Measurements from ENCODE around the gene TPRG1.

The TPRG1 gene

DNA sequence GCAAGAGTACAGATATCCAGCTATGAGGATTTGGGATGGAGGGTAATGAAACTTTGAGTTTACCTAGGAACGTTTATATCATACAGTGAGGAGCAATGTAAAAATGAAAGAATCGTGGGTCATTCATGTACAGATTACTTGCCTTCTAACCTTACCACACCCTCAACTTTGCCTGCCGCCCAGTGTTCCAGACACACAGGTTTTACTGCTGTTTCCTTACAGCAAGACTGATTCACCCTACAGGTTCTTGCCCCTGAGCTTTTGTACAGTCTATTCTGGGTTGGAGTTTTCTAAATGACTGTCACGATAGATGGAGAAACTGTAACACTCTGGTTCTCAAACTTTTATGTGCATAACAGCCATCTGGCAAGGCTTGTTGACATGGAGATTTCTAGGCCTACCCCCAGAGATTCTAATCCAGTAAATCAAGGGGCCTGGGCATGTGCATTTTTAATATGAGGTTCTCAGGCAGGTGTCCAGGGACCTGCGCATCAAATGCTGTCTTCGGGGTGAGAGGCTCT, 6.6 kb upstream of the TPRG1 start:
- no peak for DNase-seq (ENCODE audit: extremely low read depth in 1 of 2, low read depth in 1 of 2)

DNA sequence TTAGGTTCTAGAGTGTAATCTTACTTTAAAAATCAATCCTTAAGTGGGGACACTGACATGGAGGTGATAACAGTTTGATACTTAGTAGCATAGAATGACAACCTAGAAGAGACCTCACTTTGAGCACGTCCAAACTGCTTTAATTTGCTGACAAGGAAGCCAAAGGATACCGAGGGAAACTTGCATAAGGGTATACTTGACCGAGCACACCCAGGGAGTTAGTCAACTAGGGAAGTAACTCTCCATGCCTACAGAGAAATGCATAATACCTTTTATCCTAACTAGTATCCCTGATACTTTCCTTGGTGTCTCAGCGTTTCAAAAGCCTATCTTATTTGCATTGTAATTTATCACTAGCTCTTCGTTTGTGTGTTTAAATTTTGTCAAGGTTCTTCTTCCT, 5.5 kb upstream of the TPRG1 start:
- DNase-seq (ENCODE audit: extremely low read depth in 1 of 2, low read depth in 1 of 2): no peak

DNA sequence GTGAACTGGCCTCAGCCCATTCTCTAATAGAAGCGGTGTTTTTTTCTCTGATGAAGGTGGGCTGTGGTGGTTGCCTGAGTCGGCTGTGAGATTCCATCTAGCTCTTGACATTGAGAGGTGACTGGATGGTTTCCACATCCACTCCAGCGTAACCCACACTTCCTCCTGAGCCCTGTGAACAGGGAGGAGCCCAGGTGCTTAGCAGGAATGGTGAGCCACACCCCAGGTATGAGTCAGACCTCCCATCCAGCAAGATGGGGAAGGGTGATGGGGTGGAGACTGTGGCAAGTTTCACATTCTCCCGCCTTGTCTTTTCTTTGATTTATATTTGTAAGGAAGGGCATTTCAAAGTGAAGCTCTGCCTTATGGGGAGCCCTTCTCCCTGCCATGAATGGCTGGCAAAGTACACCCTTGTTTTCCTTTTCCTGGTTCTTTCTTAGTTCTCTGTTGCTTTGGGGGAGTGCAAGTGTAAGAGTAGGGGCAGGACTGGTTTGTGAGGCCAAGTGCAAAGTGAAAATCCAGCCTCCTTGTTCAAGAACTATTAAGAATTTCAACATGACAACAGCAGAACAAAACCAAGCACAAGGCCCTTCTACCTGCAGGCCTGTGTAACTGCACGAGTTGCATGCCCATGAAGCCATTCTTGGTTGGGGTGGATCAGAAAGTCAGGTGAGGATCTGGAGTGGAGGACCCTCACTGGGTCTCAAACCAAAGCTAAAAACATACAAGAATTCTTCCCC, 4.6 kb upstream of the TPRG1 start:
- no peak for DNase-seq (ENCODE audit: extremely low read depth in 1 of 2, low read depth in 1 of 2)

DNA sequence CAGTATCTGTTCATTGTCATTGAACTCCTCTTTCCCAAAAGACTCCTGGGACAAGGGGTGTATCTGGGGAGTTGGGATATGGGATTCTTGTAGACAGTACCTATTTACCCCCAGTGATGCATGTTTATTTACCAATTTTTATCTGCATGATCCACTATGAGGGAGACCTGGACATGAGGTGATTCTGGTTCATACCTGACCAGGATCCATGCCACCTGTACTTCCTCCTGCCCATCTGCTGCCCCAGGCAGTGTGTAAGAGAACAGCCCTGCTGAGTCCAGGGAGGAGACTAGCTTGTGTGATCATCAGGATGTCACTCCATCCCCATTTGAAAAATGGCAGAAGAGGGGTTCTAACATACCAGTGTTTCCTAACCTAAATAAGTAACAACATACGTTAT, 3.1 kb upstream of the TPRG1 start:
- DNase-seq (ENCODE audit: extremely low read depth in 1 of 2, low read depth in 1 of 2): no peak

DNA sequence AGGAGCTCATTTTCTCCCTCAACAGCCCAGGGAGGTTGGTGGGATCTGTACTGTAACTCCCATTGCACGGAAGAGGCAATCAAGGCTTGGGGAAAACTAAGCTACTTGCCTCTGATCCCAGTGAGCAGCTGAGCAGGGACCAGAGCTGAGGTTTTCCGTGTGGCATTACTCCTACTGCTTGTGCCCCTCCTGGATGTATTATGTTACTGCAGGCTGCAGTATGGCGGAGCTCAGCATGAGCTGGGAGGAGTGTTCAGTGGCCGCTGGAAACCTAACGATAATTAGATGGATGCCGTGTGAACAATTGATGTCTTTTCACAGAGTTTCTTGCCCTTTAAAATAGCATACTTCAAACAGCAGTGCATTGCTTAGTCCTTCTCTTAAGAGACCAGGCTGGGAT, 2.0 kb upstream of the TPRG1 start:
- no peak for DNase-seq (ENCODE audit: extremely low read depth in 1 of 2, low read depth in 1 of 2)

DNA sequence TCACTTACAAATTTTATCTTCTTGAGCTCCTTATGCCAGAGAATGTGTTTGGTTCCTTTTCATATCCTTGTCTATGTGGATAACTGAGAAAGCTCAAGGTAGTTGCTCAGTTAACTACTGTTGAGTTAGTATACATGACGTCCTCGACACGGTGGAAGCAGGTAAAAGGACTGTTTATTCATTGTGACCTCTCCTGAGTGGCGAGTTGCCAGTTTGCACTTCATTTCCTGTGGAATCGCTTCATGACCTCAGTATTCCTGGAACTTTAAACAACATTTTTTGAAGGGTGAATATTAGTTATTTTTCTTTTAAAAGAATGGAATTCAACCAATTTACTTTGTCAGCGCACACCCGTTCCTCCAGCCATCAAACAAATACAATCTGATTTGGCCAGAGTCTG, 1.2 kb upstream of the TPRG1 start:
- no peak for DNase-seq (ENCODE audit: extremely low read depth in 1 of 2, low read depth in 1 of 2)

DNA sequence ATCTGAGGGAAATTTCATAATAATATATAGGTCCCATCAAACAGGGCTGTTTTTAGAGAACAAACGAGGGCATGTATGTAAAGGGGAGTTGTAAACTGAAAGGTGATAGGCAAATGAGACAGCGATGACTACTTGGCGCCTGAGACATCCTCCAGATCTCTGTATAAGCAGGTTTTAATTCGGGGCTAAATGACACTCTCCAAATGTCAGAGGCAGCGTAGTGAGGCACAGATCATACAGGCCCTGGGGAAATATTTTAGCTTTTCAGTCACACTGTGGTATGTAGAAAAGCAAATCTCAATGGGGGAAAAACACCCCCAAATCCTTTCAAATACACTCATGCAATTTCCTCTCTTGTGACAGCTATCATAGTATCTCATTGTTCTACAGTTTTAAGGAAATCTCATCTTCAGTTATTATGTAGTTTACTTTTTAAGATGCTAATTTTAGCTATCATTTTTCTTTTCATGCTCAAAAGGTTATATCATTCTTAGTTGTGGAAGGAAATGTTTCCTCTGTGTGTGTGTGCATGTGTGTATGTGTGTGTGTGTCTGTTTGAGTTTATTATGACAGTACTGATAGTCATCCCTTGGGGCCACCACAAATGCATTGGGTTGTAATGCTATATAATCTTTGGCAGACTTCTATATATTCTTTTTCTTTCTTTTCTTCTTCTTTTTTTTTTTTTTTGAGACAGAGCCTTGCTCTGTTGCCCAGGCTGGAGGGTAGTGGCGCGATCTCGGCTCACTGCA, 1.1 kb downstream of the TPRG1 start:
- no peak for DNase-seq (ENCODE audit: extremely low read depth in 1 of 2, low read depth in 1 of 2)

DNA sequence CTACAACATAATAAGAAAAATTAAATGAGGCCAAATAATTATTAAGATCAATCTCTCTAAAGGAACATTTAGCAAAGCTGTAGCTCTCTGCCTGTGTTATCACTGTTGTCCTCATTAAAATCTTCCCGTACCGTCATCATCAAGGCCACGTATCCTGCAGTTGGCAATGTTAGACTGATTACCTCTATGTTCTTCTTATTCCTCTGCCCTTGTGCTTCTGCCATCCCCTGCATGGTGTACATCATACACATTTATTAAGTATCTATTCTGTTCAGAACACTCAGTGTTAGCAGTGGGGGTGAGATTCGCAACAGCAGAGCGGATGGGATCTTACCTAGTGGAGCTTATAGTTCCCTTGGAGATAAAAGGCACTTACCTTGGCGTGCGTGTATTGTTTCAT, 12.8 kb downstream of the TPRG1 start:
- DNase-seq (ENCODE audit: extremely low read depth in 1 of 2, low read depth in 1 of 2): no peak

DNA sequence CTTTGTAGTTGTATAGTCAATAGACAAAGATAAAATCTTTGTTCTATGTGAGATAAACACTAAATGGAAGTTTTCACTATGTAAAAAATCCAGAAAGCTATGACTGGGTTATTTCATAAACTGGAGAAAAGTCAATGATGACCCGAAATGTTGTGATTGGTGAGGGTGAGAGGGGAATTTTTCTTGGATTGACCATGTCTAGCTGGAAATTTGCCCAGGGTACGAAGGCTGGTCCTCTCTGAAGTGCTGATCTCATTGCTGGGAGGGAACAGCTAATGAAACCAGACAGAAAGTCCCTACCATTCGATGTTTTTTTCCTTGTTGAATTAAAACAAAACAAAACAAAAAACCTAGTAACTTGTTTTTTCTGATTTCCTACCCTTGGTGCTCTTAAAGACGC, 14.3 kb downstream of the TPRG1 start:
- no peak for DNase-seq (ENCODE audit: extremely low read depth in 1 of 2, low read depth in 1 of 2)

DNA sequence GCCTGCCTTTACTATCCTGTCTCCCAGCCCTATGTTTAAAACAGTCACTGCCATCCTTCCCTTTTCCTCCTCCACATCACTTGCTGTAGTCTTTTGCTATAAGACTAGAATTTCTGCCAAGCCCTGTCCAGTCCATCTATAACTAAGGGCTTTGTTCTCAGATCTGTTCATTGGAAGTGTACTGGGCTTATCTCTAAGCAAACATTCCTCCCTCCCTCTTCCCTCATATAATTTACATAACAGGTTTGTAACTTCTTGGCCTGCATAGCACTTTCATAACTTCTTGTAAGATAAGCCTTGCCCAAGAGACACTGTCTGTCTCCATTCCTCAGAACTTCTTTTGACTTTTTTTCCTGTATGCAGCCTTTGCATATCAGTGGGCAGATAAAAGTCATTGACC, 16.7 kb downstream of the TPRG1 start:
- no peak for DNase-seq (ENCODE audit: extremely low read depth in 1 of 2, low read depth in 1 of 2)

DNA sequence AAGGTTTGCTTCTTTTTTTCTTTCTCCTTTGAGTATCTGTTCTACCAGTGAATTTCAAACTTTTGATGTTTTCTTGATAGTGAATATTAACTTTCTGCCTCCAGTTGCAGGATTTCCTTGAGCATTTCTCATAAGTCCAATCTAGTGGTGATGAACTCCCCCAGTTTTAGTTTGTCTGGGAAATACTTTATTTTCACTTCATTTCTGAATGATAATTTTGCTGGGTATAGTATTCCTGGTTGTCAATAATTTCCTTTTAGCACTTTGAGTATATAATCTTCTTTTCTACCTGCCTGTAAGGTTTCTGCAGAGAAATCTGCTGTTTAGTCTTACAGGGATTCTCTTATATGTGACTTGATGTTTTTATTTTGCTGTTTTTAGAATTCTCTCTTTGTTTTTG, 21.0 kb downstream of the TPRG1 start:
- DNase-seq (ENCODE audit: extremely low read depth in 1 of 2, low read depth in 1 of 2): no peak

DNA sequence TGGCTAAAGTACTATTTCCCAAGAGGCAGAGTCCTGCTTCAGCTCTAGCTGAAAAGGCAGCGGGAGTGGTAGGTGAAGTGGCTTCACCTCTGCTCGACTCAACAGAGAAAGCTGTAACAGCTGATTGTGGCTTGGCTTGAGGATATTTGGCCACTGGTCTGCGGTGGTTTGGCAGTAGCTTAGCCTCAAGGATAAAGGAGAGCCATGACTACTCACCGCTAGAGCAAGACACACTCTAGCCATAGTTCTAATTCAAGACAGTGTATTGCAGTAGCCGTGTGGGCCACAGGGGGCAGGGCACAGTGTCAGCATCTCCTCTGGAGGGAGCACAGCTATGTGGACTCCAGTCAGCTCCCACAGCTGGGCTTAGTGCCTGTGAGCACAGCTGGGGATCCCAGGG, 23.5 kb downstream of the TPRG1 start:
- no peak for DNase-seq (ENCODE audit: extremely low read depth in 1 of 2, low read depth in 1 of 2)

DNA sequence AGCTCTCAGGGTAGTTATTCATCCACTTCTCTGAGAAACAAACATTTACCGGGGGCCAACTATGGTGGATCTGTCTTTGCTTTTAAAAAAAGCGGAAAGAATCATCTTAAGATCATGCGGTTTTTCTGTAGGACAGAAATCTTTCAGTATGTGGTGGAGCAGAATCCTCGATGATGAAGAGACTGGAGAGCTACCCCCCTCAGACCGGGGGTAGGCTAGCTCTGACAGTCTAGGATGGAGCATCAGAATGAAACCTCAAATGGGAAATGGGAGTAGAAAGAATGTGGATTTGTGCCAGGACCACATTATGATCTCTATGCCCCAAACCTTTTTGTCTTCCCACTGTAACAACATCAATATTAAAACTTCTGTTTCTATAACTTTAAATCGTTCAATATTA, 30.3 kb downstream of the TPRG1 start:
- DNase-seq (ENCODE audit: extremely low read depth in 1 of 2, low read depth in 1 of 2): no peak

DNA sequence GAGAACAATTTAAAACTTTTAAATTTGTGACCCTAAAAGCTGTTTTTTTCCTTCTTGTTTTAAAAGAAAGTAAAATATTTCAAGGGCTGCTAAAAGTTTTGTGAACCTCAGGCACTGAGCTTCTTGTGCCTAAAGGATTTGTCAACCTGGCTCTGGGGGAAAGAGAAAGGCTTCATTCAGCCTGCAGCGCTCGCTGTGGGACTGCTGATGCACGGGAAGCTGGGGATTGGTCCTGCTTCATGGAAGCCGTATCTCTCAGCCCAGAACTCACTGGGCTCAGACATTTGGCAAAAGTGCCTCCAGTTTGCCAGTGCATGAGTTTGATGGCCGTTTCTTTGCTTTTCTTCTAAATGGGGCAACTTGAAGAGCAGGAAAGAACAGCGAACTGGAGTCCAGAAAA, 30.8 kb downstream of the TPRG1 start:
- DNase-seq (ENCODE audit: extremely low read depth in 1 of 2, low read depth in 1 of 2): no peak

DNA sequence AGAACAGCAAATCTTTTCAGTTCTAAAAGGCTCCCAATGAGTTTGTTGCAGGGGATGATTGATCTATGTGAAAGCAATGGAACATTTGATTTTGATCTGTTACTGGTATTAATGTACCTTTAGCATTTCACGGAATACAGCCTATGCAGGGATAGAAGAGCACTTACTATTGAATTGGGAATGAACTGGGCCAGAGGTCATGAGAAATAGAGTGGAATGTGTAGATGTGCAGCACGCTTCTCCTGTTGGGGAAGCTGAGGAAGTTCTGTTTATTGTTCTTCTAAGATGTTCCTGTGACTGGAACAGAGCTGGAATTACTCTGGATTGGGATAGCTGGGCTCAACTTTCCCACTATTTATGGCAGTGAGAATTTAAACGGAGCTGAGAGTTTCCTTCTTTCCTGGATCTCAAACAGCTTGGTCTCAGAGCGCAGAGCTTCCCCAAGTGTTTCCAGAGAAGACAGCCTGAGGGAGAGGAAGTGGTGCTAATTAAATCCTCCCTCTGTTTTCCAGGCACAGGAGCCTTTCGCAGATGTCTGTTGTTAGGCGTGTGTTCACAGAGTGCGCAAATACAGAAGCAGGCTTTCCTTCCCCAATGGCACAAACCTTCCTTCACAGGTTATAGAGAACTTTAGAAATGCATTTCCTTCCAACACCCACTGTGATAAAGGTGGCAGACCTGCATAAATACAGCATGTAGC, 32.5 kb downstream of the TPRG1 start:
- DNase-seq (ENCODE audit: extremely low read depth in 1 of 2, low read depth in 1 of 2): no peak

DNA sequence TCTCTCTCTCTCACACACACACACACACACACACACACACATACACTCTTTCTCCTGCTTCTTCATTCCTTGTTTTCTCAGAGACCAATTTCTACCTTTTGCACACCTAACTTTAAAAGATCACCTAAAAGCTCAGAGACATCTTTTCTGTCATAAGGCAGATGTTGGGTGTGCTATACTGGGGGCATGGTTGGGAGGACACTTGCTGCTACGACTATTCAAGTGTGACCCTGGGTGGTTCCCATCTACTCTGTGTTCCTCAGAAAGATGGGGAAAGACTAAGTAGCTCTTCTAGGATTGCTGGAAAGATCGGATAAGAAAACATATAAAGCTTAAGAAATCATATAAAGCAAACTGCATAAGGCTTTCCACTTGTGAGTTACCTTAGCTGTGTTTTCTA, 33.2 kb downstream of the TPRG1 start:
- DNase-seq (ENCODE audit: extremely low read depth in 1 of 2, low read depth in 1 of 2): no peak

DNA sequence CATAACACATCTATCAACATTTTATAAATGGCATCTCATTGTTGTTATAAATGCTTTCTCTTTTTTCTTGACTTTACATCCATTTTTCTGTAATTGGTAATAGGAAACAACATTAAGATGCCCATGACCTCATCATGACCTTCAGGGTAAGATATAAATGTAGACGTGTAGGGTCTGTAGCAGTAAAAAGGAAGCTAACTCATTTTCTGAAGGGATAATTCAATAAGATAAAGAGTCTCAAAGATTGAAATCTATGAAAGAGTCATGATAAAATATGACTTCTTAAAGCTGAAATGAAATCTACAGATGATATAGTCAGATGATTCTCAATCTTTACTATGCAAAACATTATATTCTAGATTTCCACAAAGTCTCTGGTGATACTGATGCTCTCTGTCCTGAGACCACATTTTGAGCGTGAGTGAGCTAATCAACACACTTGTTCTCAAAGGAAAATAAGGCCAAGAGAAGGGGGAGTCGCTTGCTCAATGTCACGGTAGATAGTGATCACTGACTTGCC, 38.5 kb downstream of the TPRG1 start:
- DNase-seq (ENCODE audit: extremely low read depth in 1 of 2, low read depth in 1 of 2): no peak

DNA sequence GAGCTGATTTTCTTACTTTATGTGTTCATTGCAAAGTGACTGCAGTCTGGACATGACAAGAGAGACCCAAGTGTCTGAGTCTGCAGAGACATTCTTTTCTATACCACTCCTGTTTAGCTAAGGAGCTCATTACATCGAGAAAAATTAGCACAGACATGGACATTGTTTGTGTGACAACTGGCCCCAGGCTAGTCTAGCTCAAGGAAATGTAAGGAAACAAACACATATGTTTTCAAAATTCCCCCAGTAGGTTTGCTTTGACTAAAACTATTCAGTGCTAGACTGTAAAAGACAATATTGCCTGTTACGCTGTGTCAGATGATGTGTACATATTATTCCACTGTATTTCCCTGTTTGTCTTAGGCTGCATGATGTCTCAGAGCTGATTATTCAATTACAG, 40.9 kb downstream of the TPRG1 start:
- no peak for DNase-seq (ENCODE audit: extremely low read depth in 1 of 2, low read depth in 1 of 2)

DNA sequence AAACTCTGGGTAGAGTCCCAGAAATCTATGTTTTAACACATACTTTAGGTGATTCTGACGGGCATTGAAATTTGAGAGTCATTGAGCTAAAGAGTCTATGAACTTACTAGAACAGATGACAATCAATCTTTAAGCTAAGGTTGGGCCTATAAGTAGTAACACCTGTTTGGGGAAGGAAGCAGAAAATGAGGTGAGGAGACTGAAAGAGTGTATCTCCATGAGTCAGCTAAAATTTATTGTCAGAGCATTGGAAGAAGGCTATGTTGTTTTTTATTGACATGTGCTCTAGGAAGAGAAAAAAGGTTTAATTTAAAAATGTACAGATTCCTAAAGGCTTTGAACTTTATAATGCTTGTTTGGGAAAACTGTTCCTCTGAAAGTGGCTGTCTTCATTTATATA, 42.9 kb downstream of the TPRG1 start:
- no peak for DNase-seq (ENCODE audit: extremely low read depth in 1 of 2, low read depth in 1 of 2)

DNA sequence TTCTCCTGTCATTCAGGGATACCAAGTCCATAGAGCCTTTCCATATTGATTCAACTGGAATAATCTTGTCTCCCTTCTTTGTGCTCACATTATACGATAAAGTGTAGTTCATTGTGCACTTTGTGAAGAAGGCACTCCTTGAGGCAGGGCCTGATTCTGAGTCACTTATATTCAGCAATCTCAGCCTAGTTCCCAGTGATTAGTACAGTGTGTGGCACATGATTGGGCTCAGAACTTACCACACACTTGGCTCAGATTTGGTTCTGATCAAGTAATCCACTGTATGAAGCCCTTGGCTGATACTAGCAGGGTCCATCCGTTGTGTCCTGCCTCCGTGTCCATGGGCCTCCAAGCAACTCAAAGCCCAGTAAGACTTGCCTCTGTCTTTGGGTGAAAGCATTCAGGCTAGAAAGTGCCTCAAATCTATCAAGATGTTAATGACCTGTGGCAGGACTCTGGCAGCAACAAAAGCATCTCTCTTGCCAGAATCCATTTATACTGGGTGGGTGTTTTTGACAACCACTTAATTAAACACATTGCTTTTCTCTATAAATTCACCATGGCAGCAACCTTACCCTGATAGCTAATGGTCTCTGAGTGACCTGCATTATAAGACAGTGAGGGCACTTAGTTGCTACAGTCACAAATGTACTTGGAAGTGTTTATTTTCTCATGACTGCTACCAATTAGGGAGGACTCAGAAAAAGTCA, 51.3 kb downstream of the TPRG1 start:
- no peak for DNase-seq (ENCODE audit: extremely low read depth in 1 of 2, low read depth in 1 of 2)

DNA sequence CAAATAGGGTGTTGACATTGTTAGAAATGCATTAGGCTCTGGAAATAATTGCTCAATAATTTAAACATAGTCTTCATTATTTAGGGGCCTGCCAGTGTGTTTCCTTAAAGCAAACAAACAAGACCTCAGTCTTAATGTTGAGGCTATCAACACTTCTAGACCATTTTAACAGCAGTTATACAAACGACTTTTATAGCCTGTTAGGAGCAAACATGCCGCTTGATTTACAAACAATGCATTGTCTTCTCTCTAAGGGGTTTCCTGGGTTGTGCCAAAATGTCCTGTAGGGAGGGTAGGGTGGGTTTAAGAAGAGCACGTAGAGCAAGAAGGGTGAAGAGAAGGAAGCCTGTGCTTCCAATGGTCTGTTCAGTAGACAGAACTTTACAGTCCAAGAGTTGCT, 53.7 kb downstream of the TPRG1 start:
- DNase-seq (ENCODE audit: extremely low read depth in 1 of 2, low read depth in 1 of 2): no peak
